GM12874 (cell line): ENCODE data around the gene HOXB1.

Source experiments
- TF ChIP-seq, protein P1 (sequence below): IDR thresholded peaks from 2 replicates; pipeline ENCODE4 v1.5.1; 2011; ENCODE audit warnings: low read depth, mild to moderate bottlenecking, control low read depth, low read length, moderate library complexity; ENCODE audit not compliant: insufficient read depth

The HOXB1 gene

DNA sequence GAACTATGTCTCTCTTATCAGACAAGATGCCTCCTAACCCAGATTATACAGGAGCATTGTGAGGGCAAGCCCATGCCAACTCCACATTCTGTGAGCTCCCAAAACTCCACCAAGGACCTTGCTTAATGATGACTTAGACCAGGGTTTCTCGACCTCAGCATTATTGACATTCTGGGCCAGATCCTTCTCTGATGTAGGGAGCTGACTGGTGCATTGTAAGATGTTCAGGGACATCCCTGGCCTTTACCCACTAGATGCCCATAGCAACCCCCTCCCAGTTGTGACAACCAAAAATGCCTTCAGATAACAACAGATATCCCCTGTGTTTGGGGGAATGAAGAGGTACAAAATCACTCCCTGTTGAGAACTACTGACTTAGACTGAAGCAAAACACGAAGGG lies 43.6 kb downstream of the HOXB1 start:
- TF ChIP-seq, protein P1, sequence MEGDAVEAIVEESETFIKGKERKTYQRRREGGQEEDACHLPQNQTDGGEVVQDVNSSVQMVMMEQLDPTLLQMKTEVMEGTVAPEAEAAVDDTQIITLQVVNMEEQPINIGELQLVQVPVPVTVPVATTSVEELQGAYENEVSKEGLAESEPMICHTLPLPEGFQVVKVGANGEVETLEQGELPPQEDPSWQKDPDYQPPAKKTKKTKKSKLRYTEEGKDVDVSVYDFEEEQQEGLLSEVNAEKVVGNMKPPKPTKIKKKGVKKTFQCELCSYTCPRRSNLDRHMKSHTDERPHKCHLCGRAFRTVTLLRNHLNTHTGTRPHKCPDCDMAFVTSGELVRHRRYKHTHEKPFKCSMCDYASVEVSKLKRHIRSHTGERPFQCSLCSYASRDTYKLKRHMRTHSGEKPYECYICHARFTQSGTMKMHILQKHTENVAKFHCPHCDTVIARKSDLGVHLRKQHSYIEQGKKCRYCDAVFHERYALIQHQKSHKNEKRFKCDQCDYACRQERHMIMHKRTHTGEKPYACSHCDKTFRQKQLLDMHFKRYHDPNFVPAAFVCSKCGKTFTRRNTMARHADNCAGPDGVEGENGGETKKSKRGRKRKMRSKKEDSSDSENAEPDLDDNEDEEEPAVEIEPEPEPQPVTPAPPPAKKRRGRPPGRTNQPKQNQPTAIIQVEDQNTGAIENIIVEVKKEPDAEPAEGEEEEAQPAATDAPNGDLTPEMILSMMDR: no peak

DNA sequence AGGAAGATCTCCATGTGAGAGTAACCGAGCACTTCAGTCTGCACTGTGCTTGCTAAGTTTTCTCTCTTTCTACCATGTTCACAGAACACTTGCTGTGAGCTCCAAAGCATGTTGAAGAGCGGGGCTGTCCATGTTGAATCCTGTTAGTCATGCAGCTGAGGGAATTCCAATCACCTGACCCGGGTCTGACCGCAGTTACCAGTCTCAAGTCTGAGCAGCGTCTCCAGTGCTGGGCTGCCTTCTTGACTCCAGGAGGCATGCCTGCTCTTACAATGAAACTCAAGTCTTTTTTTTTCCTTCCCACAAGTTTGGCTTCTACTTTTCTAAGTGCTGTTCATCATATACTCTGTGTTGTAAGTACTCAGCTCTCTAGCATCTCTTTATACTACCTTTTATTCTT lies 44.3 kb downstream of the HOXB1 start:
- TF ChIP-seq, protein P1: no peak

DNA sequence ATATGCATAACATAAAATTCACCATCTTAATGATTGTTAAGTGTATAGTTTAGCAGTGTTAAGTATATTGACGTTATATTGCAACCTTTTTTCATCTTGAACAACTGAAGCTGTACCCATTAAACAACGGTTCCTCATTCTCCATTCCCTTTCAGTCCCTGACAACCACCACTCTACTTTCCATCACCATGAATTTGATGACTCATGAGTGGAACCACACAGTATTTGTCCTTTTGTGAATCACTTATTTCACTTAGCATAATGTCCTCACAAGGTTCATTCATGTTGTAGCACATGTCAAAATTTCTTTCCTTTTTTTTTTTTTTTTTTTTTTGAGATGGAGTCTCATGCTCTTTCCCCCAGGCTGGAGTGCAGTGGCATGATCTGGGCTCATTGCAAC lies 46.0 kb downstream of the HOXB1 start:
- TF ChIP-seq, protein P1: no peak

DNA sequence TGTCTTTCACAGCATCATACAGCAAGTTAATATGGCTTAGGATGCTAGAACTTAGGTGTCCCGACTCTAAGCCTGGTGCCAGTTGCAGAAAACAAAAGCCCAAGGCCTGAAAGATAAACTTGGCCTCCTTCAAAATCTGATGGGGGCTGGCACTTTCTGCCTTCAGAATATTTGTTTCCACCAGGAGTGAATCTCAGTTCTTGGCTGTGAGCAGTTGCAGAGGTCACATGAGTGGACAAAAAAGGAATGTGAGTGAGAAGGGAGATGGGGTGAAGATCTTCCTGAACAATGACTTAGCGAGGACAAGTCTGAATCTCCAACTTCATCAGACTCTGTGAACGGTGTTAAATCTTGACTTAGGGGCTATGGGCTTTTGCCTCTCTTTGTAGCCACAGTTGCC lies 46.6 kb downstream of the HOXB1 start:
- TF ChIP-seq, protein P1: no peak

DNA sequence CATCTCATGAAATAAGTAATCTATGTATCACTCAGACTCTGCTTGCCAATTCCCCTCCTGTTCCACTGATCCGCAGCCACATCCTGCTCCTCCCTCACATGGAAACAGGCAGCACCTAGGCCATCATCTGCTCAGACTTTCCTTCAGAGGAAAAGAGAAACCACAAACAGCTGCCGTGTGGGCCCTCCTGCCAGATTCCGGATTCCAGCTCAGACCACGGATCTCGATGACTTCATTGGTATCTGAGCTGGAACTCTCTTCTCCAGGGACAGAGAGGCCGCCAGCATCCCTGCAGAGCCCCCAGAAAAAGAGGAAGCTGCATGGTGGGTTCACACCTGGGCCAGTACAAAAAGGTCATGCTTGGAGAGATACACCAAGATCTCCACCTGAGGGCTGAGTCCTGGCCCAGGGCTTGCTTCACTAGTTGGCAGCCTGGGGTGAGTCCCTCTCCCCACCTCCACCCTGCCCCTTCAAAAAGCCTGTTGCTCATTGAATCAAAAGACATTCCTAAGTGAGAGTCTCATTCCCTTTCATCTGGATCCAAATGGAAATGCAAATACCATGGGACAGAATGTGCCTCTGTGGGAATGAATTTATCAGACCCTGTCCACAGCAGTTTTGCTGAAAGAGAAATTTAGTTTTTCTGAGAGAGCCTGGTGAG lies 47.2 kb downstream of the HOXB1 start:
- TF ChIP-seq, protein P1: no peak

DNA sequence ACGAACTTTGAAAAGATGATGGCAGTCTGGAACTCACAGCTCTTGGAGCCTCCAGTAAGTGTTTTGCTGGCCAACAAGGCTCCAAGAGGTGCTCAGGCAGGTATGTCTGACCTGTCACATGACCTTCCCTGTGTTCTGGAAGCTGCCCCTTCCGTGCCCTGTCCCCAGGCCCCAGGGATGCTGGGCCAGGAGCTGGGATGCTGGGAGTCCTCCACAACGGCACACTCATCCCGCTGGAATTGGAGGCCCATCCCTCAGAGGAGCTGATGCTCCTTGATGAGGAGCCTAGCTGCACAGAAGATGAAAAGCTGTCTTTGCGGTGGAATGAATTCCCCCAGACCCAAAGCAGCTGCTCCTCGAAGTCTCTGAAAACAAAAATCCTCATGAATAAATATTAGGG lies 47.8 kb downstream of the HOXB1 start:
- TF ChIP-seq, protein P1: no peak

DNA sequence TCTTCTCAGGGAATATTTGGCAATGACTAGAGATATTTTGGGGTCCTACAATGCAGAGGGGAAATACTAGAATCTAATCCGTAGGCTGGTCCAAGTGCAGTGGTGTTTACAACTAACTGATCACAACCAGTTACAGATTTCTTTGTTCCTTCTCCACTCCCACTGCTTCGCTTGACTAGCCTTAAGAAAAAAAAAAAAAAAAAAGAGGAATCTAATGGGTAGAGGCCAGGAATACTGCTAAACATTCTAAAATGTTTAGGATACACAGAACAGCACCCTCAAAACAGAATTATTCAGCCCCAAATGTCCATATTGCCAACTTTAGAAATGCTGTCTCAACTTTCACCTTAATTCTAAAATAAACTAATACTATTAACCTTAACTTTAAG lies 51.8 kb downstream of the HOXB1 start:
- TF ChIP-seq, protein P1: no peak
